Mesendoderm (in vitro differentiated cells): ENCODE data around the gene CES1.
"Not testable (repeated sequence)": the region's sequence is repeated elsewhere in the genome, so short reads cannot be mapped to it uniquely, and the experiment has no call there.

ENCODE experiments used
- DNase-seq: peaks from one replicate; pipeline ENCODE4 v3.0.0; 2013
- H2AK5ac ChIP-seq: 2 replicates; pipeline ENCODE4 v1.6.1; 2013; ENCODE audit warnings: low read length, inconsistent platforms
- H2BK120ac ChIP-seq: 2 replicates; pipeline ENCODE4 v1.6.1; 2013; ENCODE audit warnings: low read depth, mild to moderate bottlenecking, low read length, moderate library complexity, mixed read lengths
- H2BK15ac ChIP-seq: replicated peaks from 2 replicates; pipeline ENCODE4 v1.6.1; 2013; ENCODE audit warnings: low read depth, mild to moderate bottlenecking, moderate library complexity
- H2BK5ac ChIP-seq: 2 replicates; pipeline ENCODE4 v1.6.1; 2013; ENCODE audit warnings: low read length, inconsistent platforms
- H3K18ac ChIP-seq: 2 replicates; pipeline ENCODE4 v1.6.1; 2013; ENCODE audit warnings: mild to moderate bottlenecking, low read length, mixed read lengths
- H3K23ac ChIP-seq: one replicate; pipeline ENCODE4 v1.6.1; 2013; ENCODE audit warnings: low read length
- H3K27ac ChIP-seq: 2 replicates; pipeline ENCODE4 v1.5.1; 2013; ENCODE audit warnings: low read depth, mild to moderate bottlenecking, inconsistent platforms, low read length, moderate library complexity
- H3K27me3 ChIP-seq: 2 replicates; pipeline ENCODE4 v1.6.1; 2013; ENCODE audit warnings: low read length, control low read depth, mild to moderate bottlenecking, inconsistent platforms; ENCODE audit not compliant: insufficient read depth, poor library complexity
- H3K36me3 ChIP-seq: 2 replicates; pipeline ENCODE4 v1.6.1; 2013; ENCODE audit warnings: low read length, inconsistent platforms; ENCODE audit not compliant: control insufficient read depth, insufficient read depth
- H3K4ac ChIP-seq: one replicate; pipeline ENCODE4 v1.6.1; 2013; ENCODE audit warnings: low read depth, mild to moderate bottlenecking, low read length, moderate library complexity
- H3K4me1 ChIP-seq: 2 replicates; pipeline ENCODE4 v1.6.1; 2013; ENCODE audit warnings: low read depth, low read length, inconsistent platforms; ENCODE audit not compliant: control insufficient read depth
- H3K4me2 ChIP-seq: 2 replicates; pipeline ENCODE4 v1.6.1; 2013; ENCODE audit warnings: low read length
- H3K4me3 ChIP-seq: 2 replicates; pipeline ENCODE4 v1.5.1; 2013; ENCODE audit warnings: mild to moderate bottlenecking, low read length
- H3K56ac ChIP-seq: one replicate; pipeline ENCODE4 v1.6.1; 2013; ENCODE audit warnings: low read length
- H3K79me1 ChIP-seq: 2 replicates; pipeline ENCODE4 v1.6.1; 2013; ENCODE audit warnings: low read length, inconsistent platforms
- H3K79me2 ChIP-seq: 2 replicates; pipeline ENCODE4 v1.6.1; 2013; ENCODE audit warnings: mild to moderate bottlenecking, low read length; ENCODE audit not compliant: control insufficient read depth, insufficient read depth
- H3K9ac ChIP-seq: 2 replicates; pipeline ENCODE4 v1.6.1; 2013; ENCODE audit warnings: low read length, inconsistent platforms
- H4K5ac ChIP-seq: one replicate; pipeline ENCODE4 v1.6.1; 2013; ENCODE audit warnings: low read length
- H4K8ac ChIP-seq: one replicate; pipeline ENCODE4 v1.6.1; 2013; ENCODE audit warnings: low read depth, mild to moderate bottlenecking, control low read depth, low read length, moderate library complexity
- WGBS: extraction: QIAGEN DNeasy Blood & Tissue Kit; methylation state at CpG from one replicate; pipeline ENCODE4 v1.1.7; 2013; ENCODE audit warnings: low lambda C conversion rate, missing lambda C conversion rate; ENCODE audit not compliant: insufficient coverage; ENCODE audit errors: extremely low coverage; 5-methylcytosine and 5-hydroxymethylcytosine counted together

CES1 gene

GRCh38 chr16:55830658-55831294 lies 2.1 kb downstream of the CES1 start:
- WGBS = no CpG with 5 or more reads among the region's 6 CpGs
- H3K79me1 ChIP-seq = no peaks in the 10 kb centered on the region

DNA sequence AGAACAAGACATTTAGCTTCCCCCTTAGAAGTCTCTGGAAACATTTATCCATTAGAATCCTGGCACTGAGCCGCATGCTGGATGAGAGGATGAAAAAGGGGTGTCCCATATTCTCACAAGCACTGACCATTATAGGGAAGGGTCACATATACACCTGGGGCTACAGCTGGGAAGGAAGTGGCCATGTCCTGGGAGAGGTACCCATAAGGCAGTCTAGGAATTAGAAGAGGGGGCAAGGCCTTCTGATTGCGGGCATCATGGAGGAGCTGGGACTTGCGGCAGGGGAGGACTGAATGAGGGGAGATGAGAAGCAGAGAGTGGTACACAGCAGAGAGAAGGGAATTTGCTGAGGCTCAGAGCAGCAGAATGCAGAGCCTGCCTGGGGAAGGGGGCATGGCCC lies 3.7 kb downstream of the CES1 start:
- not testable (repeated sequence) for H2AK5ac ChIP-seq, H4K8ac ChIP-seq, H3K9ac ChIP-seq, H3K18ac ChIP-seq, H3K36me3 ChIP-seq, H3K4me3 ChIP-seq, H3K56ac ChIP-seq, H2BK5ac ChIP-seq, H4K5ac ChIP-seq, H3K4ac ChIP-seq, H2BK120ac ChIP-seq, H3K27ac ChIP-seq, H3K79me2 ChIP-seq, DNase-seq, H3K79me1 ChIP-seq, H3K27me3 ChIP-seq, H3K23ac ChIP-seq, H3K4me1 ChIP-seq, H3K4me2 ChIP-seq, H2BK15ac ChIP-seq
- no CpG with 5 or more reads among the region's 3 CpGs for WGBS

More at GRCh38 chr16:55830658-55831294, 2.1 kb downstream of the CES1 start:
- no peak overlapping the region for H3K23ac ChIP-seq
- no peak overlapping the region for H4K5ac ChIP-seq
- H3K4ac ChIP-seq = no peak overlapping the region
- H3K4me3 ChIP-seq = no peak overlapping the region
- H2AK5ac ChIP-seq = no peak overlapping the region
- H3K56ac ChIP-seq = no peak overlapping the region
- no peak for DNase-seq
- no peak overlapping the region for H3K9ac ChIP-seq
- no peak overlapping the region for H3K4me2 ChIP-seq
- H3K27ac ChIP-seq = no peak overlapping the region
- H2BK5ac ChIP-seq = no peak overlapping the region
- H3K79me2 ChIP-seq = no peaks in the 10 kb centered on the region
- H3K4me1 ChIP-seq = no peaks in the 10 kb centered on the region
- H3K27me3 ChIP-seq = no peaks in the 10 kb centered on the region
- H2BK120ac ChIP-seq = no peak overlapping the region
- H3K36me3 ChIP-seq = no peaks in the 10 kb centered on the region
- no peak overlapping the region for H4K8ac ChIP-seq
- H3K18ac ChIP-seq = no peak overlapping the region
- H2BK15ac ChIP-seq = no peak overlapping the region

- Histone ChIP-seq H3K27ac (no peak overlapping the region), H2BK120ac (no peak overlapping the region), H4K8ac (no peak overlapping the region), H3K36me3 (no peaks in the 10 kb centered on the region), H3K79me1 (no peaks in the 10 kb centered on the region), H2BK15ac (no peak overlapping the region), H3K56ac (no peak overlapping the region), H3K9ac (no peak overlapping the region), H2AK5ac (no peak overlapping the region), H4K5ac (no peak overlapping the region), H3K4me2 (no peak overlapping the region), H3K4ac (no peak overlapping the region), H3K4me1 (no peaks in the 10 kb centered on the region), H3K4me3 (no peak overlapping the region), H3K27me3 (no peaks in the 10 kb centered on the region), H2BK5ac (no peak overlapping the region), H3K18ac (no peak overlapping the region), H3K23ac (no peak overlapping the region), H3K79me2 (no peaks in the 10 kb centered on the region)
- no peak for DNase-seq
- no CpG with 5 or more reads among the region's 10 CpGs for WGBS
These were observed 4.2 kb downstream of the CES1 start for GRCh38 chr16:55828680-55829079.

DNA sequence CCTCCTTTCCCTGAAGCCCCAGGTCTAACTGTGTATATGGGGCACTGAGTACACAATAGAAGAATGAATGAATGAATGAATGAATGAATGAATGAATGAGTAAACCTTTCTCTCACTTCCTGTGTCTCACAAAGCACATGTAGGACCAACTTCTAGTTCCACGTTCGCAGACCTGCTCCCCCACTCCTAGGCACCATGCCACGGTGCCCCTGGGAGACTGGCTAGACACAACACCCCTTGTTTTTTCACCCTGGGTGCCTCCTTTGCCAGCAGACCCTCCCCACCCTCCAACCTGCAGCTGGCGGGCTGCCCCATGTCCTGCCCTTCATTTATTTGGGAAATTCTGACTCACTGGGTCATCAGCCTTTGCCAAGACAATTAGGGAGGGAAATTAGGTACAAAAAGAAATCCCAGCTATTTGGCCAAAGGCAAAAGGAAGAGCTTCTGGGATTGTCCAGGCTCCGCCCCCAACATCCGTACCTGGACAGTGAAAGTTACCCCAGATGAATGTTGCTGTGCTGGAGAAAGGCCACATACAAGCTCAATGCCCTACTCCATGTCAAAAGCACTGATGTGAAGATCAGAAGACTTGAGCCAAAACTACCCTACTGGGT lies 7.7 kb downstream of the CES1 start:
- DNase-seq = no peak
- Histone ChIP-seq H3K79me1 (no peaks in the 10 kb centered on the region), H3K27ac (no peak overlapping the region), H2AK5ac (no peak overlapping the region), H3K4me1 (no peaks in the 10 kb centered on the region), H3K79me2 (no peaks in the 10 kb centered on the region), H3K4me2 (no peak overlapping the region), H2BK15ac (no peak overlapping the region), H2BK5ac (no peak overlapping the region), H4K5ac (no peak overlapping the region), H3K23ac (no peak overlapping the region), H3K27me3 (no peaks in the 10 kb centered on the region), H3K56ac (no peak overlapping the region), H2BK120ac (no peak overlapping the region), H3K4me3 (no peak overlapping the region), H3K9ac (no peak overlapping the region), H3K4ac (no peak overlapping the region), H4K8ac (no peak overlapping the region), H3K36me3 (no peaks in the 10 kb centered on the region), H3K18ac (no peak overlapping the region)
- WGBS = no CpG with 5 or more reads among the region's 6 CpGs

- H4K8ac ChIP-seq = no peak overlapping the region
- no peak overlapping the region for H3K4me2 ChIP-seq
- no peak overlapping the region for H2AK5ac ChIP-seq
- H3K4me3 ChIP-seq = no peak overlapping the region
- no peak for DNase-seq
- H2BK15ac ChIP-seq = no peak overlapping the region
- no CpG with 5 or more reads among the region's 4 CpGs for WGBS
- no peak overlapping the region for H2BK5ac ChIP-seq
- no peak overlapping the region for H2BK120ac ChIP-seq
- H3K27me3 ChIP-seq = no peaks in the 10 kb centered on the region
- no peak overlapping the region for H3K18ac ChIP-seq
- no peak overlapping the region for H4K5ac ChIP-seq
- no peaks in the 10 kb centered on the region for H3K36me3 ChIP-seq
- no peaks in the 10 kb centered on the region for H3K4me1 ChIP-seq
- no peak overlapping the region for H3K4ac ChIP-seq
- H3K9ac ChIP-seq = no peak overlapping the region
- no peaks in the 10 kb centered on the region for H3K79me1 ChIP-seq
- H3K56ac ChIP-seq = no peak overlapping the region
- no peak overlapping the region for H3K23ac ChIP-seq
- no peaks in the 10 kb centered on the region for H3K79me2 ChIP-seq
- H3K27ac ChIP-seq = no peak overlapping the region
These were observed 8.4 kb downstream of the CES1 start for GRCh38 chr16:55824473-55825000.
